Measurements from ENCODE around the gene HPSE.

The HPSE gene

GRCh38 chr4:83263106-83263505, 71.5 kb downstream of the HPSE start:
- Histone ChIP-seq H3K9me3 (ENCODE audit: insufficient read depth, low read length, severe bottlenecking) (no peaks in the 10 kb centered on the region), H2AFZ (ENCODE audit: low read depth, low read length) (no peak overlapping the region), H3K36me3 (ENCODE audit: insufficient read depth, low read length) (peaks cover 27% of the 10 kb centered on the region; the same call in 1 of the 2 replicates)

GRCh38 chr4:83262682-83263081, 72.0 kb downstream of the HPSE start:
- no peak for DNase-seq
- Histone ChIP-seq H3K4me3 (ENCODE audit: low read depth in 1 of 2, low read length in 2 of 2) (no peak overlapping the region), H3K27ac (ENCODE audit: low read length) (no peak overlapping the region), H2AFZ (ENCODE audit: low read depth, low read length) (no peak overlapping the region), H3K27me3 (ENCODE audit: insufficient read depth, low read length, poor library complexity) (no peaks in the 10 kb centered on the region), H3K9me3 (ENCODE audit: insufficient read depth, low read length, severe bottlenecking) (no peaks in the 10 kb centered on the region), H3K36me3 (ENCODE audit: insufficient read depth, low read length) (peaks cover 28% of the 10 kb centered on the region; the same call in 1 of the 2 replicates), H3K4me2 (ENCODE audit: insufficient read depth, low read length) (no peak overlapping the region), H3K4me1 (ENCODE audit: insufficient read depth, low read length) (no peaks in the 10 kb centered on the region), H4K20me1 (ENCODE audit: insufficient read depth, low read length) (no peaks in the 10 kb centered on the region), H3K79me2 (ENCODE audit: insufficient read depth, low read length) (no peaks in the 10 kb centered on the region), H3K9ac (ENCODE audit: low read depth, low read length) (no peak overlapping the region)
- ATAC-seq (ENCODE audit: insufficient read depth, low read depth), result no peak
- TF ChIP-seq EZH2 (IDR thresholded peaks at IDR 0.05; ENCODE audit: borderline replicate concordance, low read depth, low read length, severe bottlenecking) (no peak), CTCF (IDR thresholded peaks at IDR 0.05; ENCODE audit: borderline replicate concordance, extremely low read depth, low read length, poor library complexity, severe bottlenecking) (no peak)

More at GRCh38 chr4:83263106-83263505, 71.5 kb downstream of the HPSE start:
- no peak overlapping the region for H3K9ac ChIP-seq (ENCODE audit: low read depth, low read length)
- H3K4me2 ChIP-seq (ENCODE audit: insufficient read depth, low read length), result no peak overlapping the region
- no peak overlapping the region for H3K4me3 ChIP-seq (ENCODE audit: low read depth in 1 of 2, low read length in 2 of 2)
- TF ChIP-seq EZH2 (IDR thresholded peaks at IDR 0.05; ENCODE audit: borderline replicate concordance, low read depth, low read length, severe bottlenecking), result no peak
- TF ChIP-seq CTCF (IDR thresholded peaks at IDR 0.05; ENCODE audit: borderline replicate concordance, extremely low read depth, low read length, poor library complexity, severe bottlenecking), result no peak
- H3K4me1 ChIP-seq (ENCODE audit: insufficient read depth, low read length), result no peaks in the 10 kb centered on the region
- H3K27ac ChIP-seq (ENCODE audit: low read length), result no peak overlapping the region
- H3K27me3 ChIP-seq (ENCODE audit: insufficient read depth, low read length, poor library complexity), result no peaks in the 10 kb centered on the region
- no peaks in the 10 kb centered on the region for H3K79me2 ChIP-seq (ENCODE audit: insufficient read depth, low read length)
- no peaks in the 10 kb centered on the region for H4K20me1 ChIP-seq (ENCODE audit: insufficient read depth, low read length)
- DNase-seq, result no peak
- ATAC-seq (ENCODE audit: insufficient read depth, low read depth), result no peak

- Histone ChIP-seq H3K27me3 (ENCODE audit: insufficient read depth, low read length, poor library complexity) (no peaks in the 10 kb centered on the region), H3K79me2 (ENCODE audit: insufficient read depth, low read length) (no peaks in the 10 kb centered on the region), H2AFZ (ENCODE audit: low read depth, low read length) (no peak overlapping the region), H3K4me3 (ENCODE audit: low read depth in 1 of 2, low read length in 2 of 2) (no peak overlapping the region), H4K20me1 (ENCODE audit: insufficient read depth, low read length) (no peaks in the 10 kb centered on the region), H3K27ac (ENCODE audit: low read length) (no peak overlapping the region), H3K9ac (ENCODE audit: low read depth, low read length) (no peak overlapping the region), H3K9me3 (ENCODE audit: insufficient read depth, low read length, severe bottlenecking) (no peaks in the 10 kb centered on the region), H3K36me3 (ENCODE audit: insufficient read depth, low read length) (peaks cover 26% of the 10 kb centered on the region; the same call in 1 of the 2 replicates), H3K4me2 (ENCODE audit: insufficient read depth, low read length) (no peak overlapping the region), H3K4me1 (ENCODE audit: insufficient read depth, low read length) (no peaks in the 10 kb centered on the region)
- DNase-seq (no peak), ATAC-seq (ENCODE audit: insufficient read depth, low read depth) (no peak)
- TF ChIP-seq CTCF (IDR thresholded peaks at IDR 0.05; ENCODE audit: borderline replicate concordance, extremely low read depth, low read length, poor library complexity, severe bottlenecking) (no peak), EZH2 (IDR thresholded peaks at IDR 0.05; ENCODE audit: borderline replicate concordance, low read depth, low read length, severe bottlenecking) (no peak)
Measured at GRCh38 chr4:83261307-83261706, 73.3 kb downstream of the HPSE start.

- no peak overlapping the region for H3K27ac ChIP-seq (ENCODE audit: low read length)
- H3K4me3 ChIP-seq (ENCODE audit: low read depth in 1 of 2, low read length in 2 of 2), result no peak overlapping the region
- no peak overlapping the region for H2AFZ ChIP-seq (ENCODE audit: low read depth, low read length)
- peaks cover 14% of the 10 kb centered on the region; the same call in 1 of the 2 replicates for H3K36me3 ChIP-seq (ENCODE audit: insufficient read depth, low read length)
- DNase-seq (no peak), ATAC-seq (ENCODE audit: insufficient read depth, low read depth) (no peak)
- no peaks in the 10 kb centered on the region for H3K79me2 ChIP-seq (ENCODE audit: insufficient read depth, low read length)
- H3K9ac ChIP-seq (ENCODE audit: low read depth, low read length), result no peak overlapping the region
- TF ChIP-seq CTCF (IDR thresholded peaks at IDR 0.05; ENCODE audit: borderline replicate concordance, extremely low read depth, low read length, poor library complexity, severe bottlenecking), result no peak
- TF ChIP-seq EZH2 (IDR thresholded peaks at IDR 0.05; ENCODE audit: borderline replicate concordance, low read depth, low read length, severe bottlenecking), result no peak
- H3K27me3 ChIP-seq (ENCODE audit: insufficient read depth, low read length, poor library complexity), result no peaks in the 10 kb centered on the region
- H3K4me1 ChIP-seq (ENCODE audit: insufficient read depth, low read length), result no peaks in the 10 kb centered on the region
- H3K9me3 ChIP-seq (ENCODE audit: insufficient read depth, low read length, severe bottlenecking), result no peaks in the 10 kb centered on the region
- no peak overlapping the region for H3K4me2 ChIP-seq (ENCODE audit: insufficient read depth, low read length)
- H4K20me1 ChIP-seq (ENCODE audit: insufficient read depth, low read length), result no peaks in the 10 kb centered on the region
Measured at GRCh38 chr4:83259586-83259985, 75.1 kb downstream of the HPSE start.

Data from DND-41 (cell line).